GM11168 (cell line): Measurements from ENCODE around the gene ZNRF2.
"Not testable (repeated sequence)": the region's sequence is repeated elsewhere in the genome, so short reads cannot be mapped to it uniquely, and the experiment has no call there.

Source experiments
- in situ Hi-C: fragments of 300-500 bp; cut with MboI; formaldehyde crosslinking; loops from one replicate; pipeline ENCODE4 v1.12.0; 2022; ENCODE audit warnings: low sequenced_read_pairs; ENCODE audit not compliant: unreplicated experiment

The ZNRF2 gene

GRCh38 chr7:30256349-30256858, 28.0 kb upstream of the ZNRF2 start:
- in situ Hi-C loops, result no loop called here

- in situ Hi-C loops, result loop anchor here (5.0 kb wide), 1 partner anchor 93 kb away; no protein-coding TSS in a partner anchor
Observed at GRCh38 chr7:30260246-30260768, 24.1 kb upstream of the ZNRF2 start.

- in situ Hi-C loops, result loop anchor here (5.0 kb wide), 1 partner anchor 96 kb away; no protein-coding TSS in a partner anchor
Observed at GRCh38 chr7:30263090-30263710, 21.2 kb upstream of the ZNRF2 start.

- in situ Hi-C loops, result loop anchor here (5.0 kb wide), 1 partner anchor 97 kb away; no protein-coding TSS in a partner anchor
Observed at GRCh38 chr7:30264052-30264451, 20.3 kb upstream of the ZNRF2 start.

- in situ Hi-C loops, result not testable (repeated sequence)
Observed at GRCh38 chr7:30265189-30265588, 19.2 kb upstream of the ZNRF2 start.

- in situ Hi-C loops, result no loop called here
Observed at GRCh38 chr7:30266686-30267085, 17.7 kb upstream of the ZNRF2 start.

- in situ Hi-C loops, result no loop called here
Observed at GRCh38 chr7:30268586-30268985, 15.8 kb upstream of the ZNRF2 start.

- in situ Hi-C loops, result no loop called here
Observed at GRCh38 chr7:30269490-30269889, 14.9 kb upstream of the ZNRF2 start.

GRCh38 chr7:30270921-30271320, 13.5 kb upstream of the ZNRF2 start:
- in situ Hi-C loops, result no loop called here

GRCh38 chr7:30272126-30272525, 12.3 kb upstream of the ZNRF2 start:
- in situ Hi-C loops, result no loop called here

GRCh38 chr7:30273552-30273951, 10.8 kb upstream of the ZNRF2 start:
- in situ Hi-C loops, result no loop called here

- in situ Hi-C loops, result no loop called here
Observed at GRCh38 chr7:30274641-30275040, 9.8 kb upstream of the ZNRF2 start.

- in situ Hi-C loops, result no loop called here
Observed at GRCh38 chr7:30276203-30276900, 8.0 kb upstream of the ZNRF2 start.

GRCh38 chr7:30278376-30278775, 6.0 kb upstream of the ZNRF2 start:
- in situ Hi-C loops, result no loop called here

GRCh38 chr7:30278849-30279652, 5.3 kb upstream of the ZNRF2 start:
- in situ Hi-C loops, result no loop called here

- in situ Hi-C loops, result no loop called here
Observed at GRCh38 chr7:30279653-30279904, 4.8 kb upstream of the ZNRF2 start.

GRCh38 chr7:30280631-30281030, 3.8 kb upstream of the ZNRF2 start:
- in situ Hi-C loops, result no loop called here

- in situ Hi-C loops, result no loop called here
Observed at GRCh38 chr7:30281263-30281662, 3.1 kb upstream of the ZNRF2 start.

- in situ Hi-C loops, result no loop called here
Observed at GRCh38 chr7:30281791-30282190, 2.6 kb upstream of the ZNRF2 start.

- in situ Hi-C loops, result no loop called here
Observed at GRCh38 chr7:30282735-30283134, 1.7 kb upstream of the ZNRF2 start.

- in situ Hi-C loops, result no loop called here
Observed at GRCh38 chr7:30285067-30285535, 704 bp downstream of the ZNRF2 start.
